Measurements from ENCODE around the gene CCDC88B.

- TF ChIP-seq POLR2A (IDR thresholded peaks at IDR 0.05) (no peak), CTCF (IDR thresholded peaks at IDR 0.05) (no peak)
These were observed 43.6 kb downstream of the CCDC88B start for GRCh38 chr11:64383580-64383979.

All from testis (tissue), 2 donors.